Skeletal muscle tissue (tissue), 4 donors: Measurements from ENCODE around the gene GRB7. TPM values are rescaled to one million over a fixed set of nuclear protein-coding genes. Genes with fewer than 3 reads are reported as not detected.
A peak's percentile ranks its signal among the peaks of the same experiment; 100 is the strongest.
"Not testable (repeated sequence)": the region's sequence is repeated elsewhere in the genome, so short reads cannot be mapped to it uniquely, and the experiment has no call there.

ENCODE experiments used
- H3K27ac ChIP-seq: one replicate; pipeline ENCODE4 v1.7.0; 2013; ENCODE audit warnings: mild to moderate bottlenecking, low read depth, low read length, inconsistent platforms
- H3K27me3 ChIP-seq, 3 donors: one replicate each; pipeline ENCODE4 v1.7.0; 2013; ENCODE audit warnings: low read length in 3 of 3; ENCODE audit not compliant: control insufficient read depth in 3 of 3, insufficient read depth in 3 of 3
- H3K36me3 ChIP-seq, 3 donors: one replicate each; pipeline ENCODE4 v1.7.0; 2013; ENCODE audit warnings: low read length in 3 of 3; ENCODE audit not compliant: control insufficient read depth in 3 of 3, insufficient read depth in 3 of 3
- H3K4me1 ChIP-seq, 3 donors: one replicate each; pipeline ENCODE4 v1.7.0; 2013; ENCODE audit warnings: low read length in 3 of 3, mild to moderate bottlenecking in 3 of 3; ENCODE audit not compliant: control insufficient read depth in 3 of 3, insufficient read depth in 3 of 3
- H3K4me3 ChIP-seq, 3 donors: one replicate each; pipeline ENCODE4 v1.7.0; 2013; ENCODE audit warnings: low read length in 3 of 3
- H3K9ac ChIP-seq, 3 donors: one replicate each; pipeline ENCODE4 v1.7.0; 2013; ENCODE audit warnings: low read length in 3 of 3, mild to moderate bottlenecking in 3 of 3, moderate library complexity in 2 of 3, low read depth in 1 of 3
- H3K9me3 ChIP-seq, 3 donors: one replicate each; pipeline ENCODE4 v1.7.0; 2013; ENCODE audit warnings: low read length in 3 of 3; ENCODE audit not compliant: control insufficient read depth in 3 of 3
- total RNA-seq: library from RNA; depleted of rRNA; stranded (reverse); fragments of >200 nt; gene quantifications from one replicate; pipeline ENCODE4 v1.2.3, GENCODE V29; 2014
- donor health status: Osteomylitis.

Gene GRB7
- total RNA-seq, 1 donor from 2014 or later: not detected

DNA sequence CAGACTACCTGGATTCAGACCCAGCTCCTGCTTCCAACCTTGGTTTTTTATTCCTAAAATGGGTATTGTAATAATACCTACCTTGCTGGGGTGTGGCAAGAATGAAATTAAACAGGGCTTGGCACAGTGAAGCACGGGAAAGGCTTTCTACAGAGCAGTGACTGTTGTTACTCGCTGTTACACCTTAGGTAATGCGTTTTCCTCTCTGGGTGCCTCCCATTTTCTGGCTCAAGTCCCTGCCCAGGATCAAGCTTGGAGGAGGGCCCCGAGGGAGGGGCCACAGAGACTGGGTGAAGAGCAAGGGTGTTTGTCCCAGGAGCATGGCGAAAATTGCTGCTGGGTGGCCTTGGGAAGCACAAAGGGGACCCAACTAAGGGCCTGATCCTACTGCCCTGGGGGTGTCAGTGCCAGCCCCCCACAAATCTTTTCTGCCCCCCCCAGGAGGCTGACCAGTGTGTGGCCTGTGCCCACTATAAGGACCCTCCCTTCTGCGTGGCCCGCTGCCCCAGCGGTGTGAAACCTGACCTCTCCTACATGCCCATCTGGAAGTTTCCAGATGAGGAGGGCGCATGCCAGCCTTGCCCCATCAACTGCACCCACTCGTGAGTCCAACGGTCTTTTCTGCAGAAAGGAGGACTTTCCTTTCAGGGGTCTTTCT lies 20.7 kb upstream of the GRB7 start:
- H3K4me3 ChIP-seq: no peak overlapping the region
- peak overlapping the region; percentile 40 for H3K27ac ChIP-seq

DNA sequence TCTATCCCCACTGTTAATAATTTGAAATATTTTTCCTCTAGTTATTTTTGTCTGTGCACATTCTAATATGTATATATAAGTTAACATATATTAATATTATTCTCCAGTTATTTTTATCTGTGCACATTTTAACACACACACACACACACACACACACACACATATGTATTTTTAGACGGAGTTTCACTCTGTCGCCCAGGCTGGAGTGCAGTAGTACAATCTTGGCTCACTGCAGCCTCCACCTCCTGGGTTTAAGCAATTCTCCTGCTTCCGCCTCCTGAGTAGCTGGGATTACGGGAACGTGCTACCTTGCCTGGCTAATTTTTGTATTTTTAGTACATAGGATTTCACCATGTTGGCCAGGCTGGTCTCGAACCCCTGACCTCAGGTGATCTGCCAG lies 20.1 kb upstream of the GRB7 start:
- H3K4me3 ChIP-seq: no peak overlapping the region
- no peak overlapping the region for H3K9ac ChIP-seq
- H3K27ac ChIP-seq: no peak overlapping the region
- peaks cover 13 to 17% (median 13%) of the 10 kb centered on the region in 3 donors for H3K4me1 ChIP-seq
- H3K27me3 ChIP-seq: no peaks in the 10 kb centered on the region
- H3K9me3 ChIP-seq: no peaks in the 10 kb centered on the region
- peaks cover 29 to 50% (median 38%) of the 10 kb centered on the region in 3 donors for H3K36me3 ChIP-seq

More for the DNA sequence above, 20.7 kb upstream of the GRB7 start:
- Histone ChIP-seq H3K27me3 (no peaks in the 10 kb centered on the region), H3K4me1 (peaks cover 13 to 17% (median 13%) of the 10 kb centered on the region in 3 donors), H3K36me3 (peaks cover 32 to 56% (median 40%) of the 10 kb centered on the region in 3 donors), H3K9ac (peak overlapping the region in 1 of 3 donors; percentile 4), H3K9me3 (no peaks in the 10 kb centered on the region)

DNA sequence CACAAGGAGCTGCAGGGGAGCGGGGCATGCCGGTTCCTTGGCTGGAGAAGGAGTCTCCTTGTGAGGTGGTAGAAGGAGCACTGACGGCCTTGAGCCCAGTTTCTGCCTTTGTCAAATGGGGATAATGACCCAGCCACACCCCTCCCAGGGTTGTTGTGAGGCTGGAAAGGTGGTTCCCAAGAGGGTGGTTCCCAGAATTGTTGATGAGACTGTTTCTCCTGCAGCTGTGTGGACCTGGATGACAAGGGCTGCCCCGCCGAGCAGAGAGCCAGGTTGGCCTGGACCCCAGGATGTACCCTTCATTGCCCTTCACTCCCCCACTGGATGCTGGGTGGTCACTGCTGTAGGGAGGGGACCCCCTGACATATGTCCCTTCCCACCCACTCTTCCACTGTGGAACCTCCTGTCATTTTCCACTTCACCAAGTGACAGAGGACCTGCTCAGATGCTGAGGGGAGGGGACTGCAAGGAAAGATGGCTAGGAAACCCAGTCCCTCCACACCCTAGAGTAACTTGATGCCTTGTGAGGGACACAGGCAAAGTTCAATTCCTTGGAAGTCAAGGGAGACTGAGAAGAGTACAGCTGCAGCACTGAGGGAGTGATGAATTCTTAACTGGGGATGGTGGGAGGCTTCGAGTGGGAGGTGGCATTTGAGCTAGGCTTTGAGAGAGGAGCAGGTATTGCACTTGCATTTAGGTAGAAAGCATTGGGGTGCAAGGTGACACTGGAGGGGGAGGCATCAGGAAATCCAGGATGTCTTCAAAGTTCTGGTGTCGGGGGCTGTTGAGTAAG lies 18.0 kb upstream of the GRB7 start:
- Histone ChIP-seq H3K4me1 (peaks cover 13 to 17% (median 13%) of the 10 kb centered on the region in 3 donors), H3K36me3 (peaks cover 36 to 52% (median 40%) of the 10 kb centered on the region in 3 donors), H3K9me3 (no peaks in the 10 kb centered on the region), H3K4me3 (no peak overlapping the region), H3K9ac (peak overlapping the region in 1 of 3 donors; percentile 1), H3K27me3 (no peaks in the 10 kb centered on the region), H3K27ac (no peak overlapping the region)

DNA sequence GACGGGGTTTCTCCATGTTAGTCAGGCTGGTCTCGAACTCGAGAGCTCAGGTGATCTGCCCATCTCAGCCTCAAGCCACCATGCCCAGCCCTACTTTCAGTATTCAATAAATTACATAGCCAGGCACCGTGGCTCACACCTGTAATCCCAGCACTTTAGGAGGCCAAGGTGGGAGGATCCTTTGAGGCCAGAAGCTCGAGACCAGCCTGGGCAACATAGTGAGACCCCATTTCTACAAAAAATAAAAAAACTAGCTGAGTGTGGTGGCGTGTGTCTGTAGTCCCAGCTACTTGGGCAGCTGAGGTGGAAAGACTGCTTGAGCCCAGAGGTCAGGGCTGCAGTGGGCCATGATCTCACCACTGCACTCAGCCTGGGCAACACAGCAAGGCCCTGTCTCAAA lies 15.6 kb upstream of the GRB7 start:
- H3K4me3 ChIP-seq: no peak overlapping the region
- no peaks in the 10 kb centered on the region for H3K27me3 ChIP-seq
- H3K4me1 ChIP-seq: peaks cover 2 to 6% (median 3%) of the 10 kb centered on the region in 3 donors
- H3K27ac ChIP-seq: no peak overlapping the region
- H3K9ac ChIP-seq: no peak overlapping the region
- peaks cover 36 to 44% (median 42%) of the 10 kb centered on the region in 3 donors for H3K36me3 ChIP-seq
- no peaks in the 10 kb centered on the region for H3K9me3 ChIP-seq

DNA sequence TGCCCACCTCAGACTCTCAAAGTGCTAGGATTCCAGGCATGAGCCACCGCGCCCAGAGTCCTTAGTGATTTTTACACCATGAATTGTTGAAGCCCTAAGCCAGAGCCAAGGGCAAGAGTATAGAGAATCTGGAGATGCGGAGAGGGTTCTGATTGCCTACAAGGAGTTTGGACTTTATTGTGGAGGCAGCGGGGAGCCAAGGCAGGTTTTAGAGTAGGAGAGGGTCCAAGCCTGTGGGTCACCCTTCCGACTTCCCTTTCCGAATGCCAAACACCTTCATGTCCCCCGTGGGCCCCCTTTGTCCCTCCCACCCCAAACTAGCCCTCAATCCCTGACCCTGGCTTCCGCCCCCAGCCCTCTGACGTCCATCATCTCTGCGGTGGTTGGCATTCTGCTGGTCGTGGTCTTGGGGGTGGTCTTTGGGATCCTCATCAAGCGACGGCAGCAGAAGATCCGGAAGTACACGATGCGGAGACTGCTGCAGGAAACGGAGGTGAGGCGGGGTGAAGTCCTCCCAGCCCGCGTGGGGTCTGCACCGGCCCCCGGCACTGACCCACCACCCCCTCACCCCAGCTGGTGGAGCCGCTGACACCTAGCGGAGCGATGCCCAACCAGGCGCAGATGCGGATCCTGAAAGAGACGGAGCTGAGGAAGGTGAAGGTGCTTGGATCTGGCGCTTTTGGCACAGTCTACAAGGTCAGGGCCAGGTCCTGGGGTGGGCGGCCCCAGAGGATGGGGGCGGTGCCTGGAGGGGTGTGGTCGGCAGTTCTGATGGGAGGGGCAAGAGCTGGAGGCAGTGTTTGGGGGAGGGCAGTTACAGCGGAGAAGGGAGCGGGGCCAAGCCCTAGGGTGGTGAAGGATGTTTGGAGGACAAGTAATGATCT lies 14.5 kb upstream of the GRB7 start:
- Histone ChIP-seq H3K27me3 (no peaks in the 10 kb centered on the region), H3K9ac (no peak overlapping the region), H3K27ac (no peak overlapping the region), H3K4me1 (no peaks in the 10 kb centered on the region), H3K9me3 (no peaks in the 10 kb centered on the region), H3K36me3 (peaks cover 37 to 48% (median 44%) of the 10 kb centered on the region in 3 donors), H3K4me3 (no peak overlapping the region)

DNA sequence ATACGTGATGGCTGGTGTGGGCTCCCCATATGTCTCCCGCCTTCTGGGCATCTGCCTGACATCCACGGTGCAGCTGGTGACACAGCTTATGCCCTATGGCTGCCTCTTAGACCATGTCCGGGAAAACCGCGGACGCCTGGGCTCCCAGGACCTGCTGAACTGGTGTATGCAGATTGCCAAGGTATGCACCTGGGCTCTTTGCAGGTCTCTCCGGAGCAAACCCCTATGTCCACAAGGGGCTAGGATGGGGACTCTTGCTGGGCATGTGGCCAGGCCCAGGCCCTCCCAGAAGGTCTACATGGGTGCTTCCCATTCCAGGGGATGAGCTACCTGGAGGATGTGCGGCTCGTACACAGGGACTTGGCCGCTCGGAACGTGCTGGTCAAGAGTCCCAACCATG lies 13.0 kb upstream of the GRB7 start:
- Histone ChIP-seq H3K9me3 (no peaks in the 10 kb centered on the region), H3K36me3 (peaks cover 35 to 37% (median 36%) of the 10 kb centered on the region in 3 donors), H3K9ac (no peak overlapping the region), H3K4me1 (peaks cover 3 to 6% (median 5%) of the 10 kb centered on the region in 3 donors), H3K4me3 (no peak overlapping the region), H3K27ac (no peak overlapping the region), H3K27me3 (no peaks in the 10 kb centered on the region)

DNA sequence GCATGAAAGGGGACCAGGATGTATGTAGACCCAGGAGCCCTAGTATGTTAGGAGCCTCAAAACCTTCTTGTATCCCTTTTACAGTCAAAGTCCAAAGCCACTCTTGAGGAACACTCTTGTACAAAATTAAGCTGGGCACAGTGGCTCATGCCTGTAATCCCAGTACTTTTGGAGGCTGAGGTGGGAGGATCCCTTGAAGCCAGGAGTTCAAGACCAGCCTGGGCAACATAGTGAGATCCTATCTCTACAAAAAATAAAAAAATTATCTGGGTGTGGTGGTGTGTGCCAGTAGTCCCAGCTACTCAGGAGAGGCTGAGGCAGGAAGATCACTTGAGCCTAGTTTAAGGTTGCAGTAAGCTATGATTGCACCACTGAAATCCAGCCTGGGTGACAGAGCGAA lies 11.8 kb upstream of the GRB7 start:
- H3K4me3 ChIP-seq, H3K9ac ChIP-seq, H3K27ac ChIP-seq, H3K9me3 ChIP-seq, H3K27me3 ChIP-seq: not testable (repeated sequence)
- Histone ChIP-seq H3K36me3 (peaks cover 29 to 32% (median 30%) of the 10 kb centered on the region in 3 donors), H3K4me1 (peaks cover 7 to 12% (median 9%) of the 10 kb centered on the region in 3 donors)

DNA sequence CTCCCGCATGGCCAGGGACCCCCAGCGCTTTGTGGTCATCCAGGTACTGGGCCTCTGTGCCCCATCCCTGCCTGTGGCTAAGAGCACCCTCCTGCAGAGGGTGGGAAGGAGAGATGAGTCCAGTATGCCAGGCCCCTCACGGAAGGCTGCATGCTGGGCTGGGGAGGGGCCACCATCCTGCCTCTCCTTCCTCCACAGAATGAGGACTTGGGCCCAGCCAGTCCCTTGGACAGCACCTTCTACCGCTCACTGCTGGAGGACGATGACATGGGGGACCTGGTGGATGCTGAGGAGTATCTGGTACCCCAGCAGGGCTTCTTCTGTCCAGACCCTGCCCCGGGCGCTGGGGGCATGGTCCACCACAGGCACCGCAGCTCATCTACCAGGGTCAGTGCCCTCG lies 11.1 kb upstream of the GRB7 start:
- H3K36me3 ChIP-seq: peaks cover 29 to 32% (median 30%) of the 10 kb centered on the region in 3 donors
- H3K27ac ChIP-seq: no peak overlapping the region
- peaks cover 7 to 12% (median 9%) of the 10 kb centered on the region in 3 donors for H3K4me1 ChIP-seq
- no peaks in the 10 kb centered on the region for H3K9me3 ChIP-seq
- H3K9ac ChIP-seq: no peak overlapping the region
- H3K27me3 ChIP-seq: no peaks in the 10 kb centered on the region
- no peak overlapping the region for H3K4me3 ChIP-seq

DNA sequence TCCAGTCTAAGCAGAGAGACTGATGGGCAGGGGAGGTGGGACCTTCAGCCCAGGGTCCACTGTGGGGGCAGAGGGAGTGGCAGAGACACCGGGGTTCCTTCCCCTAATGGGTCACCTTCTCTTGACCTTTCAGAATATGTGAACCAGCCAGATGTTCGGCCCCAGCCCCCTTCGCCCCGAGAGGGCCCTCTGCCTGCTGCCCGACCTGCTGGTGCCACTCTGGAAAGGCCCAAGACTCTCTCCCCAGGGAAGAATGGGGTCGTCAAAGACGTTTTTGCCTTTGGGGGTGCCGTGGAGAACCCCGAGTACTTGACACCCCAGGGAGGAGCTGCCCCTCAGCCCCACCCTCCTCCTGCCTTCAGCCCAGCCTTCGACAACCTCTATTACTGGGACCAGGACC lies 10.2 kb upstream of the GRB7 start:
- Histone ChIP-seq H3K4me3 (no peak overlapping the region), H3K9ac (no peak overlapping the region), H3K36me3 (peaks cover 29 to 32% (median 30%) of the 10 kb centered on the region in 3 donors), H3K4me1 (peaks cover 7 to 12% (median 9%) of the 10 kb centered on the region in 3 donors), H3K9me3 (no peaks in the 10 kb centered on the region), H3K27ac (no peak overlapping the region), H3K27me3 (no peaks in the 10 kb centered on the region)
